GM23248 (cell line): ENCODE results near the gene ETF1. TPM values are rescaled to one million over a fixed set of nuclear protein-coding genes. Genes with fewer than 3 reads are reported as not detected.
A peak's percentile ranks its signal among the peaks of the same experiment; 100 is the strongest.
"Not testable (repeated sequence)": the region's sequence is repeated elsewhere in the genome, so short reads cannot be mapped to it uniquely, and the experiment has no call there.

Source experiments
- DNase-seq: peaks from one replicate; pipeline ENCODE4 v3.0.0-alpha.2; 2015
- H2AFZ ChIP-seq: fragments of 200-600 bp; sonication (generic); 2 replicates; pipeline ENCODE4 v1.6.1; 2016; ENCODE audit warnings: antibody characterized with exemption
- H3F3A ChIP-seq: fragments of 200-600 bp; sonication (generic); 2 replicates; pipeline ENCODE4 v1.6.1; 2016; ENCODE audit warnings: mild to moderate bottlenecking, antibody characterized with exemption, mixed run types; ENCODE audit not compliant: insufficient read depth
- H3K27ac ChIP-seq: fragments of 200-600 bp; sonication (generic); 2 replicates; pipeline ENCODE4 v1.5.1; 2016; ENCODE audit warnings: mild to moderate bottlenecking
- H3K27me3 ChIP-seq: fragments of 200-600 bp; sonication (generic); replicated peaks from 2 replicates; pipeline ENCODE4 v1.6.1; 2016; ENCODE audit warnings: mild to moderate bottlenecking; ENCODE audit not compliant: insufficient read depth
- H3K36me3 ChIP-seq: fragments of 200-600 bp; sonication (generic); 2 replicates; pipeline ENCODE4 v1.6.1; 2016; ENCODE audit warnings: low read depth, mild to moderate bottlenecking
- H3K4me1 ChIP-seq: fragments of 200-600 bp; sonication (generic); 2 replicates; pipeline ENCODE4 v1.6.1; 2016; ENCODE audit warnings: mild to moderate bottlenecking; ENCODE audit not compliant: insufficient read depth
- H3K4me2 ChIP-seq: fragments of 200-600 bp; sonication (generic); one replicate; pipeline ENCODE4 v1.6.1; 2016; ENCODE audit warnings: mild to moderate bottlenecking; ENCODE audit not compliant: unreplicated experiment
- H3K4me3 ChIP-seq: fragments of 200-600 bp; sonication (generic); 2 replicates; pipeline ENCODE4 v1.5.1; 2016; ENCODE audit warnings: mild to moderate bottlenecking
- H3K79me2 ChIP-seq: fragments of 200-600 bp; sonication (generic); 2 replicates; pipeline ENCODE4 v1.6.1; 2016; ENCODE audit warnings: mild to moderate bottlenecking; ENCODE audit not compliant: insufficient read depth
- H3K9ac ChIP-seq: fragments of 200-600 bp; sonication (generic); 2 replicates; pipeline ENCODE4 v1.6.1; 2016; ENCODE audit warnings: mild to moderate bottlenecking
- H3K9me2 ChIP-seq: fragments of 200-600 bp; sonication (generic); 2 replicates; pipeline ENCODE4 v1.6.1; 2016; ENCODE audit warnings: mixed run types, mild to moderate bottlenecking, moderate library complexity; ENCODE audit not compliant: insufficient read depth
- H3K9me3 ChIP-seq: fragments of 200-600 bp; sonication (generic); one replicate; pipeline ENCODE4 v1.6.1; 2017; ENCODE audit warnings: low read depth
- H4K20me1 ChIP-seq: fragments of 200-600 bp; sonication (generic); 2 replicates; pipeline ENCODE4 v1.6.0; 2016; ENCODE audit not compliant: insufficient read depth
- EZH2 ChIP-seq: fragments of 200-600 bp; sonication (generic); IDR thresholded peaks from 2 replicates; pipeline ENCODE4 v1.6.1; 2018; ENCODE audit warnings: antibody characterized with exemption, mild to moderate bottlenecking; ENCODE audit not compliant: insufficient read depth, poor library complexity, severe bottlenecking
- EZH2phosphoT487 ChIP-seq: fragments of 200-600 bp; sonication (generic); IDR thresholded peaks from 2 replicates; pipeline ENCODE4 v1.6.1; 2018; ENCODE audit warnings: antibody characterized with exemption, moderate library complexity, mild to moderate bottlenecking, low read depth; ENCODE audit not compliant: insufficient read depth
- WGBS, 2 experiments: methylation state at CpG; one replicate each; pipeline ENCODE4 v1.1.6; 2015 to 2017; ENCODE audit warnings: low lambda C conversion rate in 2 of 2, low coverage in 1 of 2; ENCODE audit errors: missing lambda C conversion rate in 2 of 2; 5-methylcytosine and 5-hydroxymethylcytosine counted together
- in situ Hi-C: fragments of 300-500 bp; cut with MboI; formaldehyde crosslinking; loops from 2 replicates; pipeline ENCODE4 v1.15.0; 2020
- polyA plus RNA-seq: library from polyadenylated mRNA; unstranded; fragments of >200 nt; fragmentation: Nextera tagmentation; extraction: Ambion mirVana; gene quantifications from 2 replicates; pipeline ENCODE4 v1.2.1, GENCODE V29; 2016
- total RNA-seq: library from RNA; depleted of rRNA; stranded (reverse); fragments of >200 nt; shearing (Covaris generic); gene quantifications from 2 replicates; pipeline ENCODE4 v1.2.3, GENCODE V29; 2014

Gene ETF1
- total and polyA plus RNA-seq, 2 experiments from 2014 or later, result 74.1 to 124 TPM

DNA sequence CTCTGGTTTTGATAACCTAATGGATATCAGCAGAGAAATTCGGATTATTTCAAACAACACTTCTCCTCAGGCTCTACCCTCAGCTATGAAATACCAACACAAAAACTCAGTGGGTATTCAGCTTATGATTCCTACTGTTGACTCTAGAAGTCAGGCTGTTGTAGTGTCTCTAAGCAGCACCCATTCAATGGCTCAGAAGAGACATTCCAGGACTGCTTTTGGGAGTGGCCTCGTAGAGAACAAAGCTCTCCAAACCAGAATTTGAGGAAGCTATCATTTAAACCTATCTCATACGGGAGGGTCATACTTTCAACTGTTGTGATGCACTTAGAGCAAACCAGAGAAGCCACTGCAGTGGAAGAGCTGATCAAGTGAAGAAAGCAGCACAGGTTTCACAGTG lies 34.1 kb downstream of the ETF1 start:
- Histone ChIP-seq H3K4me2 (peak overlapping the region; percentile 74), H3K27me3 (no peaks in the 10 kb centered on the region), H3K36me3 (peaks cover 57% of the 10 kb centered on the region), H3K9ac (peak overlapping the region; percentile 72), H4K20me1 (no peaks in the 10 kb centered on the region), H3K79me2 (peaks cover 64% of the 10 kb centered on the region), H3F3A (peaks cover 54% of the 10 kb centered on the region), H2AFZ (no peak overlapping the region), H3K4me3 (no peak overlapping the region), H3K9me3 (no peaks in the 10 kb centered on the region), H3K4me1 (peaks cover 40% of the 10 kb centered on the region), H3K27ac (peak overlapping the region; percentile 94), H3K9me2 (no peaks in the 10 kb centered on the region)
- no peak for TF ChIP-seq EZH2
- no peak for TF ChIP-seq EZH2phosphoT487
- peak; percentile 63 for DNase-seq
- in situ Hi-C loops, result no loop called here
- 51 to 53% methylated on average over 3 of the region's 3 CpGs for WGBS, 2 experiments

DNA sequence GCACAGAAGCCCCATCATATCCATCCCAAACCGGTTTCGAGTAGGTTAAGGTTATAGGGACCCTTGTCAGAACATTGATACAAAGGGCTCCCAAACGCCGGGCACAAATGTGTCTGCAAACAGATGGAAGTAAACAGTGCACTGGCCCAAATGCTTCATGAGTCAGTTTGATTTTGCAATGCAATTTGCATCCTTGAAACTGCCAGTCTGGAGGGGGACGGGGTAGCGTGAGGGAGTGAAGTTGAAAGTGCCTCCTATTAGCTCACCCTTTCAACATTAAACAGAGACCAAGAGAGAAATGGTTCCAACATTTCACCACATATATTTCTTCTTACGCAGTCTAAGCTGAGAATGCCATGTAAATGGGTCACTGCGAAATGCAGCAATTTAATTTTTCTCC lies 35.6 kb downstream of the ETF1 start:
- WGBS, 2 experiments, result 1 to 3% methylated on average over 8 of the region's 8 CpGs
- peak overlapping the region; percentile 74 for H3K4me2 ChIP-seq
- H2AFZ ChIP-seq, H3K27me3 ChIP-seq, H4K20me1 ChIP-seq, H3K9me2 ChIP-seq, in situ Hi-C loops, H3K9me3 ChIP-seq: not testable (repeated sequence)
- TF ChIP-seq EZH2phosphoT487, result 0 out of 2 replicates have a peak, but pooled peaks have one; percentile 35
- peaks cover 42% of the 10 kb centered on the region for H3K36me3 ChIP-seq
- H3K27ac ChIP-seq, result peak overlapping the region; percentile 94
- peak overlapping the region; percentile 47 for H3K4me3 ChIP-seq
- peak overlapping the region; percentile 72 for H3K9ac ChIP-seq
- H3K79me2 ChIP-seq, result peaks cover 50% of the 10 kb centered on the region
- H3K4me1 ChIP-seq, result peaks cover 41% of the 10 kb centered on the region
- H3F3A ChIP-seq, result peaks cover 56% of the 10 kb centered on the region
- DNase-seq, result peak; percentile 93

DNA sequence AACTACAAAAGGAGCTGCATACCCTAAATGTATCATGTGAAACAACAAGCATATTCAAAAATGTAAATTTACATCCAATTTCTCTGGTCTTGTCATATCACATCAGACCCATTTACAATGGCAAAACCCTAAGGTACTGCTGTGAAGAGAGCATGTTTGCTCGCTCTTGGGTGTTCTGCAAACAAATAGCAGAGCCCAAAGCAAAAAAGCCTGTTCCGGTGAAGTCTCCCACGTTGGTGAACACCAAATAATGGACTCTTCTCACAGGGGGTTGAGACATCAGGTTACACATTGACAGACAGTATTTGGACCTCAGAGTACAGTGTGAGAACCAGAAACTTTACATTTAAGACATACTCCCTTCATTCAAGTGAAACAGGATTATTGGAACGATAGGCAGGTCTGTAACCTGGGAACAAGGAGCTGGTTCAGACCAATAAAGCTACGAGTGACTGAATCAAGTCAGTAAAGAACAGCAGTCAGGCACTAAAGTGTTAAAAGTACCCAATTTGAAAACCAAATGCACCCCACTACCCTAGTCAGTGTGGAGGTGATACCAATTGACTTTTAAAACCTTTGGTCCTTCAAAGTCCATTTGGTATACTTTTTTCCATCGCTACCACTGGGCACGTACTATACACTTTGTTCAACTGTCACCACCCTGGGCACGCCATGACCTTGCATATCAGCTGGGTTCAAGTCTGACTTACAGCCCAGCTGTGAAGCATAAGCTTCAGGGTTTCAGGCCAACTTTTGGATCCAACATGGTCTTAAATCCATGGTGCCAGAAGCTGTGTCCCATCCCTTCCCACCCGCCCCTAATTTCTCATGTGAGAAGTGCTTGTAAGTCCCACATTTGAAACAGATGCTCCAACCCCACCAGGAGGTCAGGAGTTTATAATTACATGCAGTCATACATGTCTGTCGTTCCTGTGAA lies 36.4 kb downstream of the ETF1 start:
- H3K9me2 ChIP-seq, result no peaks in the 10 kb centered on the region
- DNase-seq, result peak; percentile 29
- peaks cover 56% of the 10 kb centered on the region for H3F3A ChIP-seq
- H3K27ac ChIP-seq, result peak overlapping the region; percentile 94
- in situ Hi-C loops, result no loop called here
- peak overlapping the region; percentile 13 for H3K4me2 ChIP-seq
- H3K79me2 ChIP-seq, result peaks cover 44% of the 10 kb centered on the region
- peak overlapping the region; percentile 71 for H3K9ac ChIP-seq
- no peaks in the 10 kb centered on the region for H4K20me1 ChIP-seq
- H3K36me3 ChIP-seq, result peaks cover 36% of the 10 kb centered on the region
- no peak overlapping the region for H2AFZ ChIP-seq
- H3K27me3 ChIP-seq, result no peaks in the 10 kb centered on the region
- H3K9me3 ChIP-seq, result no peaks in the 10 kb centered on the region
- H3K4me3 ChIP-seq, result no peak overlapping the region; the same call in 1 of the 2 replicates
- WGBS, 2 experiments, result 44 to 46% methylated on average over 10 of the region's 10 CpGs
- TF ChIP-seq EZH2phosphoT487 (no peak), EZH2 (no peak)
- H3K4me1 ChIP-seq, result peaks cover 49% of the 10 kb centered on the region

DNA sequence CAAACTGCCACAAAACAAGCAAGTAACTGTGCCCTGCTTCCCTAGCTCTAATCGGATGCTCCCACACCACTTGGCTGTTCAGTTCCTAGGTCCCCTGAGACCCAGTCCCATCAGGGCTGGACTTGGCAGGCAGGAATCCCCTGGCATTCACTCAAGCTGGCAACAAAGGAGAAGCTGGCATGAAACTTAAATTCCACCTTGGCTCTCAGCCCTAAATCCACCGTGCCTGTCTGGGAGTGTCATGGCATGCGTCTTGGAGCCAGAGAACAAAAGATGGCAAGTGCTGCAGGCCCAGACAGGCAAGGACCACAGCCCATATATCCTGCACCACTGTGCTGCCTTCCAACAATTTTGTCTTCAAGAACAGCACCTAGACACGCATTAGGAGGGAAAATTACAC lies 38.2 kb downstream of the ETF1 start:
- Histone ChIP-seq H3K27me3 (no peaks in the 10 kb centered on the region), H3K9me3 (no peaks in the 10 kb centered on the region), H3K9ac (peak overlapping the region; percentile 11; the same call in 1 of the 2 replicates), H4K20me1 (no peaks in the 10 kb centered on the region), H3K4me1 (peaks cover 49% of the 10 kb centered on the region), H3K4me2 (no peak overlapping the region), H2AFZ (no peak overlapping the region), H3K27ac (no peak overlapping the region), H3K79me2 (peaks cover 25% of the 10 kb centered on the region), H3K4me3 (no peak overlapping the region), H3F3A (peaks cover 48% of the 10 kb centered on the region), H3K9me2 (no peaks in the 10 kb centered on the region), H3K36me3 (peaks cover 23% of the 10 kb centered on the region; the same call in 1 of the 2 replicates)
- in situ Hi-C loops, result no loop called here
- 40 to 42% methylated on average over 4 of the region's 4 CpGs for WGBS, 2 experiments
- peak; percentile 42 for DNase-seq
- TF ChIP-seq EZH2, result no peak
- no peak for TF ChIP-seq EZH2phosphoT487
